ENCODE measurements around the gene LIF. TPM values are rescaled to one million over a fixed set of nuclear protein-coding genes. Genes with fewer than 3 reads are reported as not detected.

The LIF gene
- total RNA-seq, 1 experiment from 2014 or later = 35.2 TPM

- no peak for DNase-seq (ENCODE audit: low read depth)
These were observed 56.0 kb downstream of the LIF start for GRCh38 chr22:30190574-30190973.

Other genes starting within 250 kb of the LIF start
- gene HORMAD2, start 166.3 kb downstream of the LIF start, total RNA-seq (2014; rRNA removed; shearing (Covaris generic)) = not detected in 2 replicates
- 0.06 TPM in 1 of 2 replicates, not detected in the other for gene OSM, start 20.1 kb upstream of the LIF start, total RNA-seq (2014; rRNA removed; shearing (Covaris generic))
- 5.9 and 10.3 TPM in 2 replicates for gene CASTOR1, start 42.7 kb upstream of the LIF start, total RNA-seq (2014; rRNA removed; shearing (Covaris generic))
- 20.8 and 35.5 TPM in 2 replicates for gene TBC1D10A, start 80.2 kb upstream of the LIF start, total RNA-seq (2014; rRNA removed; shearing (Covaris generic))
- 29.4 and 66.6 TPM in 2 replicates for gene SF3A1, start 110.1 kb upstream of the LIF start, total RNA-seq (2014; rRNA removed; shearing (Covaris generic))
- gene CCDC157, start 110.2 kb upstream of the LIF start, total RNA-seq (2014; rRNA removed; shearing (Covaris generic)) = 1.5 and 2.7 TPM in 2 replicates
- 9.8 and 19.2 TPM in 2 replicates for gene RNF215, start 140.7 kb upstream of the LIF start, total RNA-seq (2014; rRNA removed; shearing (Covaris generic))
- 9.5 and 12.7 TPM in 2 replicates for gene SEC14L2, start 150.3 kb upstream of the LIF start, total RNA-seq (2014; rRNA removed; shearing (Covaris generic))
- gene MTFP1, start 179.0 kb upstream of the LIF start, total RNA-seq (2014; rRNA removed; shearing (Covaris generic)) = 57.8 and 84.1 TPM in 2 replicates
- not detected in 2 replicates for gene SEC14L3, start 225.3 kb upstream of the LIF start, total RNA-seq (2014; rRNA removed; shearing (Covaris generic))